GM03348 (cell line): ENCODE data around the gene TMEM87A.
A peak's percentile ranks its signal among the peaks of the same experiment; 100 is the strongest.
"Not testable (repeated sequence)": the region's sequence is repeated elsewhere in the genome, so short reads cannot be mapped to it uniquely, and the experiment has no call there.

ENCODE experiments used
- DNase-seq: peaks from one replicate; pipeline ENCODE4 v3.0.0; 2012; ENCODE audit warnings: low spot score

TMEM87A gene

GRCh38 chr15:42272939-42273899 lies at the start of gene TMEM87A, which contains the start of gene GANC:
TMEM87A (minus strand) TSS chr15:42273433; CDS start chr15:42273398, 35 bp downstream.
GANC (plus strand) TSS chr15:42273201; CDS start chr15:42274482, 1,281 bp downstream.
- DNase-seq = peak; percentile 95

- no peak for DNase-seq
Measured at GRCh38 chr15:42319206-42319605, 46.0 kb upstream of the TMEM87A start.

GRCh38 chr15:42316282-42316805 lies 43.1 kb upstream of the TMEM87A start:
- not testable (repeated sequence) for DNase-seq

GRCh38 chr15:42315521-42315920 lies 42.3 kb upstream of the TMEM87A start:
- no peak for DNase-seq

- DNase-seq = no peak
Measured at GRCh38 chr15:42314818-42315217, 41.6 kb upstream of the TMEM87A start.

- no peak for DNase-seq
Measured at GRCh38 chr15:42313463-42313862, 40.2 kb upstream of the TMEM87A start.

- no peak for DNase-seq
Measured at GRCh38 chr15:42306681-42307080, 33.4 kb upstream of the TMEM87A start.

GRCh38 chr15:42301004-42301403 lies 27.8 kb upstream of the TMEM87A start:
- not testable (repeated sequence) for DNase-seq

GRCh38 chr15:42289166-42289565 lies 15.9 kb upstream of the TMEM87A start:
- DNase-seq = no peak

GRCh38 chr15:42287931-42288330 lies 14.7 kb upstream of the TMEM87A start:
- DNase-seq = no peak

GRCh38 chr15:42286445-42287029 lies 13.3 kb upstream of the TMEM87A start:
- DNase-seq = no peak

GRCh38 chr15:42285034-42285433 lies 11.8 kb upstream of the TMEM87A start:
- DNase-seq = no peak

- DNase-seq = no peak
Measured at GRCh38 chr15:42284551-42284950, 11.3 kb upstream of the TMEM87A start.

GRCh38 chr15:42283671-42284070 lies 10.4 kb upstream of the TMEM87A start:
- DNase-seq = no peak

GRCh38 chr15:42282926-42283325 lies 9.7 kb upstream of the TMEM87A start:
- DNase-seq = no peak

GRCh38 chr15:42282344-42282743 lies 9.1 kb upstream of the TMEM87A start:
- DNase-seq = no peak

GRCh38 chr15:42279234-42279723 lies 6.0 kb upstream of the TMEM87A start:
- no peak for DNase-seq

GRCh38 chr15:42276762-42277161 lies 3.5 kb upstream of the TMEM87A start:
- no peak for DNase-seq

- no peak for DNase-seq
Measured at GRCh38 chr15:42275780-42276391, 2.7 kb upstream of the TMEM87A start.

- no peak for DNase-seq
Measured at GRCh38 chr15:42274702-42274989, 1.4 kb upstream of the TMEM87A start.

- DNase-seq = peak; percentile 45
Measured at GRCh38 chr15:42273900-42274701, 868 bp upstream of the TMEM87A start.

GRCh38 chr15:42270996-42271395 lies 2.2 kb downstream of the TMEM87A start:
- no peak for DNase-seq
